Measurements from ENCODE around the gene TRDN. TPM values are rescaled to one million over a fixed set of nuclear protein-coding genes. Genes with fewer than 3 reads are reported as not detected.

Gene TRDN
- total RNA-seq, 1 experiment from 2014 or later = 10.4 TPM

- H3K56ac ChIP-seq (ENCODE audit: insufficient read length, low read depth, low read length) = no peak overlapping the region
- H3K79me1 ChIP-seq (ENCODE audit: insufficient read depth, low read depth, low read length, poor library complexity, severe bottlenecking) = no peaks in the 10 kb centered on the region
- no peak overlapping the region for H3K23ac ChIP-seq (ENCODE audit: insufficient read length, low read depth, low read length)
- no peak overlapping the region for H2AFZ ChIP-seq (ENCODE audit: low read length)
- H2BK12ac ChIP-seq (ENCODE audit: insufficient read length, low read depth, low read length) = no peak overlapping the region
- no peak overlapping the region for H3K27ac ChIP-seq (ENCODE audit: insufficient read length, low read depth, low read length)
- H3T11ph ChIP-seq (ENCODE audit: low read length) = no peak overlapping the region
- peaks cover 3% of the 10 kb centered on the region in 2 experiments; a peak in 2 of 5 replicates for H3K9me3 Mint-ChIP-seq
- no peak overlapping the region for H3K4me3 Mint-ChIP-seq
- TF ChIP-seq CTCF (conservative IDR thresholded peaks at IDR 0.05) = no peak
- no peak overlapping the region for H4K91ac ChIP-seq (ENCODE audit: insufficient read length, low read depth, low read length)
- peaks cover 7% of the 10 kb centered on the region for H3K4me1 ChIP-seq (ENCODE audit: insufficient read depth, low read length)
- H4K8ac ChIP-seq (replicated peaks; ENCODE audit: insufficient read length, low read depth, low read length) = no peak overlapping the region
- no peak overlapping the region for H4K5ac ChIP-seq (ENCODE audit: insufficient read length, low read depth, low read length)
- no CpG with 5 or more reads among the region's 3 CpGs for WGBS (ENCODE audit: extremely low coverage, insufficient read length, low lambda C conversion rate)
- no peak overlapping the region for H3K18ac ChIP-seq (ENCODE audit: insufficient read length, low read depth, low read length)
- H3K23me2 ChIP-seq (ENCODE audit: insufficient read length, low read depth, low read length, poor library complexity, severe bottlenecking) = no peaks in the 10 kb centered on the region
- no peak overlapping the region for H2AK5ac ChIP-seq (ENCODE audit: insufficient read length, low read length)
- no peak overlapping the region for H3K4me2 ChIP-seq (ENCODE audit: insufficient read depth, insufficient read length, low read length)
- no peak for DNase-seq
- H3K9ac ChIP-seq (ENCODE audit: extremely low read depth, insufficient read length, low read length) = no peak overlapping the region
- H3K79me2 ChIP-seq (ENCODE audit: insufficient read depth, low read length) = no peaks in the 10 kb centered on the region; the same call in 1 of the 2 replicates
- no peak overlapping the region for H3K27ac Mint-ChIP-seq
- H3K36me3 Mint-ChIP-seq (ENCODE audit: insufficient read depth in 1 of 3, low read depth in 3 of 3) = peaks cover 5 to 9% (median 5%) of the 10 kb centered on the region in 3 experiments; a peak in 5 of 7 replicates
- H2BK15ac ChIP-seq (ENCODE audit: low read depth, low read length) = no peak overlapping the region
- H2BK5ac ChIP-seq (ENCODE audit: insufficient read length, low read length) = no peak overlapping the region
- H3K9me3 ChIP-seq (ENCODE audit: control insufficient read depth, low read depth, low read length) = no peaks in the 10 kb centered on the region
- no peak overlapping the region for H3K14ac ChIP-seq (ENCODE audit: insufficient read depth, low read length)
- H3K27me3 ChIP-seq (ENCODE audit: insufficient read depth, low read length) = no peaks in the 10 kb centered on the region
- H2BK120ac ChIP-seq (ENCODE audit: low read depth, low read length, poor library complexity, severe bottlenecking) = no peak overlapping the region
- H4K20me1 ChIP-seq (ENCODE audit: control insufficient read depth, insufficient read depth, insufficient read length) = no peaks in the 10 kb centered on the region
- H3K27me3 Mint-ChIP-seq (ENCODE audit: low read depth) = no peaks in the 10 kb centered on the region
- H3K4me1 Mint-ChIP-seq = peaks cover 27 to 56% of the 10 kb centered on the region in 2 experiments
- no peak overlapping the region for H3K4ac ChIP-seq (ENCODE audit: low read depth, low read length)
- no peak overlapping the region for H2BK20ac ChIP-seq (ENCODE audit: low read depth, low read length, poor library complexity, severe bottlenecking)
Observed at GRCh38 chr6:123564361-123564760, 72.4 kb downstream of the TRDN start.
